CD4-positive, alpha-beta T cell (primary cell): Measurements from ENCODE around the gene ELFN1. TPM values are rescaled to one million over a fixed set of nuclear protein-coding genes. Genes with fewer than 3 reads are reported as not detected.

Source experiments
- ATAC-seq: fragments of 200-7000 bp; cut with Tn5 transposase; one replicate; pipeline ENCODE4 v1.10.0; 2022; ENCODE audit warnings: mild to moderate bottlenecking; ENCODE audit not compliant: poor library complexity
- CTCF ChIA-PET: fragments of 350-600 bp; sonication (Branson Sonifier 250); formaldehyde crosslinking; loops from one replicate; lab custom pipeline; 2021; ENCODE audit warnings: antibody characterized with exemption, inconsistent platforms; lab: Charles Lee
- POLR2A ChIA-PET: fragments of 350-600 bp; sonication (Branson Sonifier 250); formaldehyde crosslinking; loops from one replicate; lab custom pipeline; 2021; ENCODE audit warnings: antibody characterized with exemption, inconsistent platforms; lab: Charles Lee
- DNase-seq, 14 experiments: peaks; one replicate each; pipeline ENCODE4 v3.0.0-alpha.2; 2013 to 2020; ENCODE audit warnings: mixed read lengths in 2 of 14
- H3K27ac ChIP-seq, 2 donors: one replicate each; pipeline versions ENCODE4 v1.5.1 to v1.7.0; 2013; ENCODE audit warnings: low read length in 2 of 2, low read depth in 1 of 2, mild to moderate bottlenecking in 1 of 2
- H3K27me3 ChIP-seq, 2 experiments: 1 replicate in 1 of 2; 2 replicates in 1 of 2; pipeline versions ENCODE4 v1.6.1 to v1.7.0; 2013; ENCODE audit warnings: low read length in 2 of 2, control low read depth in 1 of 2, mild to moderate bottlenecking in 1 of 2, moderate library complexity in 1 of 2; ENCODE audit not compliant: insufficient read depth in 2 of 2, control insufficient read depth in 1 of 2
- H3K36me3 ChIP-seq: one replicate; pipeline ENCODE4 v1.6.1; 2013; ENCODE audit warnings: low read length, control low read depth; ENCODE audit not compliant: insufficient read depth
- H3K4me1 ChIP-seq: one replicate; pipeline ENCODE4 v1.6.1; 2013; ENCODE audit warnings: low read length, control low read depth; ENCODE audit not compliant: insufficient read depth
- H3K4me3 ChIP-seq: one replicate; pipeline ENCODE4 v1.5.1; 2013; ENCODE audit warnings: mild to moderate bottlenecking, low read length, moderate library complexity
- H3K9me3 ChIP-seq, 2 experiments: 1 replicate in 1 of 2; 2 replicates in 1 of 2; pipeline versions ENCODE4 v1.6.1 to v1.7.0; 2013; ENCODE audit warnings: low read length in 2 of 2, mild to moderate bottlenecking in 2 of 2, control low read depth in 1 of 2, moderate library complexity in 1 of 2; ENCODE audit not compliant: control insufficient read depth in 1 of 2, insufficient read depth in 1 of 2
- H3K27ac Mint-ChIP-seq: one replicate; pipeline ENCODE4 v1.8.0; 2020; ENCODE audit warnings: mixed read lengths
- H3K27me3 Mint-ChIP-seq: one replicate; pipeline ENCODE4 v1.8.0; 2021; ENCODE audit warnings: mixed read lengths
- H3K36me3 Mint-ChIP-seq: one replicate; pipeline ENCODE4 v1.8.0; 2021; ENCODE audit warnings: low read depth, mixed read lengths
- H3K4me1 Mint-ChIP-seq: one replicate; pipeline ENCODE4 v1.8.0; 2021; ENCODE audit warnings: low read depth, mixed read lengths
- H3K4me3 Mint-ChIP-seq: one replicate; pipeline ENCODE4 v1.8.0; 2020; ENCODE audit warnings: mild to moderate bottlenecking, mixed read lengths
- H3K9me3 Mint-ChIP-seq: one replicate; pipeline ENCODE4 v1.8.0; 2020; ENCODE audit warnings: mixed read lengths
- intact Hi-C, 2 experiments: fragments of 100-400 bp; cut with DNase I in 1 of 2; cut with micrococcal nuclease in 1 of 2; formaldehyde crosslinking; loops; one replicate each; pipeline versions ENCODE4 v1.15.1 to v1.9.0; 2023 to 2025; cut with DNase I, micrococcal nuclease
- total RNA-seq, 174 experiments: library from RNA in 2 of 174; stranded (reverse) in 2 of 174; gene quantifications; one replicate each; pipeline ENCODE4 v1.2.3 and lab custom pipeline; 2021 to 2026
- TF ChIP-seq, protein P1 (sequence below): fragments of 200-600 bp; IDR thresholded peaks from one replicate; pipeline ENCODE4 v1.8.0; 2022; ENCODE audit warnings: antibody characterized with exemption, mild to moderate bottlenecking

ELFN1 gene
- total RNA-seq, 2 experiments from 2014 or later: not detected

DNA sequence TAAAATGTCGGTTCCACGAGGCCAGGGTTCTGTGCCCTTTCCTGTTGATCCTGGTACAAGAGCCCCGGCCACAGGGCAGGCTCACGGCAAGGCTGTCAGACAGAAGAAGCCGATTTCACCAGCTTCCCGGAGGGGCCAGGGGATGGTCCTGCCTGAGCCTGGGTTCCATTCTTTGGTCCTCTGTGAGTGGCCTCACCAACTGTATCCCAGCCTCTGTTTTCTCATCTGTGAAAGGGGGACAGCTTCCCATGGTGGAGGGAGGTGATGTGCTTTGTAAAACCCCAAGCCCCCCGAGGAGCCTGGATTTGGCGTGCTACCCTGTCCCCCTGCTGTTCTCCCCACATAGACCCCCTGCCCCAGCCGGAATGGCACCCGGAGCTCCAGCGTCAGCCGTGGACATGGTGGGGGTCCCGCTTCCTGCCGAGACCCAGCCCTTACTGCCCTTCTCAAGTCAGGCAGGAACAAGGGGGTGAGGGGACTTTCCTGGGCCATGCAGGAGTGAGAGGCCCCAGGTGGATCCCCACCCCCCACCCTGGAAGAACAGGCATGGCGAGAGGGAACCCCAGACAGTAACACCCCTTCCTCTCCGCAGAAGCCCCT lies 28.3 kb upstream of the ELFN1 start:
- ChIA-PET CTCF (no interaction called here), POLR2A (no interaction called here)
- Histone ChIP-seq H3K4me3 (no peak overlapping the region), H3K36me3 (no peaks in the 10 kb centered on the region), H3K27ac (no peak overlapping the region), H3K27me3 (peaks cover 0 to 5% of the 10 kb centered on the region in 2 experiments), H3K4me1 (no peaks in the 10 kb centered on the region), H3K9me3 (peaks cover 13 to 28% of the 10 kb centered on the region in 2 experiments)
- H3K4me1 Mint-ChIP-seq: no peaks in the 10 kb centered on the region
- intact Hi-C loops: no loop called here
- DNase-seq (no peak), ATAC-seq (no peak)
- H3K36me3 Mint-ChIP-seq: no peaks in the 10 kb centered on the region
- H3K4me3 Mint-ChIP-seq: no peak overlapping the region
- no peak overlapping the region for H3K27ac Mint-ChIP-seq
- H3K27me3 Mint-ChIP-seq: no peaks in the 10 kb centered on the region
- H3K9me3 Mint-ChIP-seq: peaks cover 4% of the 10 kb centered on the region
- TF ChIP-seq, protein P1, sequence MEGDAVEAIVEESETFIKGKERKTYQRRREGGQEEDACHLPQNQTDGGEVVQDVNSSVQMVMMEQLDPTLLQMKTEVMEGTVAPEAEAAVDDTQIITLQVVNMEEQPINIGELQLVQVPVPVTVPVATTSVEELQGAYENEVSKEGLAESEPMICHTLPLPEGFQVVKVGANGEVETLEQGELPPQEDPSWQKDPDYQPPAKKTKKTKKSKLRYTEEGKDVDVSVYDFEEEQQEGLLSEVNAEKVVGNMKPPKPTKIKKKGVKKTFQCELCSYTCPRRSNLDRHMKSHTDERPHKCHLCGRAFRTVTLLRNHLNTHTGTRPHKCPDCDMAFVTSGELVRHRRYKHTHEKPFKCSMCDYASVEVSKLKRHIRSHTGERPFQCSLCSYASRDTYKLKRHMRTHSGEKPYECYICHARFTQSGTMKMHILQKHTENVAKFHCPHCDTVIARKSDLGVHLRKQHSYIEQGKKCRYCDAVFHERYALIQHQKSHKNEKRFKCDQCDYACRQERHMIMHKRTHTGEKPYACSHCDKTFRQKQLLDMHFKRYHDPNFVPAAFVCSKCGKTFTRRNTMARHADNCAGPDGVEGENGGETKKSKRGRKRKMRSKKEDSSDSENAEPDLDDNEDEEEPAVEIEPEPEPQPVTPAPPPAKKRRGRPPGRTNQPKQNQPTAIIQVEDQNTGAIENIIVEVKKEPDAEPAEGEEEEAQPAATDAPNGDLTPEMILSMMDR: no peak

GRCh38 chr7:1642291-1642731 lies 27.8 kb upstream of the ELFN1 start:
- Histone ChIP-seq H3K36me3 (no peaks in the 10 kb centered on the region), H3K9me3 (peaks cover 9 to 23% of the 10 kb centered on the region in 2 experiments), H3K27me3 (peaks cover 2 to 5% of the 10 kb centered on the region in 2 experiments), H3K4me1 (no peaks in the 10 kb centered on the region), H3K27ac (no peak overlapping the region), H3K4me3 (no peak overlapping the region)
- CTCF ChIA-PET: no interaction called here
- no peak overlapping the region for H3K4me3 Mint-ChIP-seq
- no peaks in the 10 kb centered on the region for H3K27me3 Mint-ChIP-seq
- POLR2A ChIA-PET: no interaction called here
- H3K27ac Mint-ChIP-seq: no peak overlapping the region
- ATAC-seq (no peak), DNase-seq (no peak)
- no peaks in the 10 kb centered on the region for H3K36me3 Mint-ChIP-seq
- H3K9me3 Mint-ChIP-seq: peaks cover under 1% of the 10 kb centered on the region
- TF ChIP-seq, protein P1: no peak
- intact Hi-C loops: no loop called here
- H3K4me1 Mint-ChIP-seq: no peaks in the 10 kb centered on the region

GRCh38 chr7:1643270-1644092 lies 26.6 kb upstream of the ELFN1 start:
- no peaks in the 10 kb centered on the region for H3K27me3 Mint-ChIP-seq
- H3K27ac ChIP-seq: no peak overlapping the region
- no peaks in the 10 kb centered on the region for H3K9me3 Mint-ChIP-seq
- no peak for ATAC-seq
- peaks cover 2 to 9% of the 10 kb centered on the region in 2 experiments for H3K27me3 ChIP-seq
- CTCF ChIA-PET: no interaction called here
- no peak overlapping the region for H3K27ac Mint-ChIP-seq
- no peak overlapping the region for H3K4me3 ChIP-seq
- no peak for DNase-seq
- H3K4me3 Mint-ChIP-seq: no peak overlapping the region
- peaks cover 0 to 12% of the 10 kb centered on the region in 2 experiments for H3K9me3 ChIP-seq
- TF ChIP-seq, protein P1: no peak
- H3K4me1 ChIP-seq: no peaks in the 10 kb centered on the region
- H3K36me3 ChIP-seq: no peaks in the 10 kb centered on the region
- H3K36me3 Mint-ChIP-seq: no peaks in the 10 kb centered on the region
- no peaks in the 10 kb centered on the region for H3K4me1 Mint-ChIP-seq
- intact Hi-C loops: no loop called here
- POLR2A ChIA-PET: no interaction called here
